GM19328 (cell line): Measurements from ENCODE around the gene SHQ1.

Experiments used
- ATAC-seq: cut with Tn5 transposase; IDR thresholded peaks from one replicate; pipeline ENCODE4 v1.9.1; 2021; ENCODE audit warnings: mild to moderate bottlenecking, moderate library complexity; ENCODE audit not compliant: unreplicated experiment

SHQ1 gene

DNA sequence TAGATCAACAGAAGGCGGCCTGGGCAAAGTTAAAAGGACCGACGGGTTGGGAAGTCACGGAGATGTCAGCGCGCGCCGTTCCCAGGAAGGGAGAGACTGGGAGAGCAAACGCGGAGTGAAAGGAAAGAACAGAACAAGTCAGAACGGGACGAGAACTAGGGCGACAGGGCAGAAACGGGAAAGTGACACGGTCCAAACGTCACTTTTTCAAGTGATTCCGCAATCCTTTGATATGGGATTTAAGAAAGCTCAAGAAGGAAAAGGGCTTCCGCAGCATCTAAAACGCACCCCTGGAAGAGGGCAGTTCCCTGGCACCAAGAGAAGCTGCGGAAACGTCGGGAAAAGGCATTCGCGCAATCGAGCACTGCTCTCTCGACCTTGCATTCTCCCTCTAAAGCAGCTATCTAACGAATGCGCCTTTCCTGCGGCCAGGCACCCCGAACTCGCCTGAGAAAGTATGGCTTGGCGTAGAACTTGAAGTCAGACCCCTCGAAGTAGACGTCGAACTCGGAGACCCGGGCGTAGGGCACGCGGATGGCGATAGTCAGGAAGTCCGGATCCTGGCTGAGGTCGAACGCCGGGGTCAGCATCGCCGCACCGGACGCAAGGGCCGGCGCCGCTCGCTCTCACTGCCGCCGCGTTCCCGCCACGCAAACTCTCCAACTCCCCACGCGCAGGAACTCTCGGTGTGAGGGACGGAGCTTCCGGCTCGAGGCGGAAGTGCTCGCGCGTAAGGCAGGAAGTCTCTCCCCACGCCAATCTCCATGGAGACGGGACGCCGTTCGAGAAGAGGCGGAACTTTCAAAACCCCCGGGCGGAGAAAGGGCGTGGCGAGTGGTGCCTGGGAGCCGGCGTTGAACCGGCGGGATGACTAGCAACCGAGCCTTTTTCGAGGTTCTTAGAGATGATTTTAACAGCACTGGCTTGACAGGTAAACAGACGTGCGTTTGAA, at the start of gene SHQ1:
Gene SHQ1, minus strand, starts transcription at position 695 of the 952 bp plus-strand sequence. Its CDS starts 105 bp downstream, at position 590.
- ATAC-seq = peak; percentile 92

DNA sequence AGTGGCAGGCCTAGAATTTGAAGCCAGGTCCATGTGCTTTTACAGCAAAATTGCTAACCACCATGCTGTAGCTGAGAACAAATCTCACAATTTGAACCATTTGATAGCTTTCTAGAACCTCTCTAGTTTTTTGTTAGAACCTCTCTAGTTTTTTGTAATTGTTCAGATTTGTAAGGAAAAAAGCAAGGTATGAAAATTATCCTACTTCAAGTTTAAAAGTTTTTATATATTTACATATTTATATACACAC, 49.4 kb upstream of the SHQ1 start:
- ATAC-seq = no peak

DNA sequence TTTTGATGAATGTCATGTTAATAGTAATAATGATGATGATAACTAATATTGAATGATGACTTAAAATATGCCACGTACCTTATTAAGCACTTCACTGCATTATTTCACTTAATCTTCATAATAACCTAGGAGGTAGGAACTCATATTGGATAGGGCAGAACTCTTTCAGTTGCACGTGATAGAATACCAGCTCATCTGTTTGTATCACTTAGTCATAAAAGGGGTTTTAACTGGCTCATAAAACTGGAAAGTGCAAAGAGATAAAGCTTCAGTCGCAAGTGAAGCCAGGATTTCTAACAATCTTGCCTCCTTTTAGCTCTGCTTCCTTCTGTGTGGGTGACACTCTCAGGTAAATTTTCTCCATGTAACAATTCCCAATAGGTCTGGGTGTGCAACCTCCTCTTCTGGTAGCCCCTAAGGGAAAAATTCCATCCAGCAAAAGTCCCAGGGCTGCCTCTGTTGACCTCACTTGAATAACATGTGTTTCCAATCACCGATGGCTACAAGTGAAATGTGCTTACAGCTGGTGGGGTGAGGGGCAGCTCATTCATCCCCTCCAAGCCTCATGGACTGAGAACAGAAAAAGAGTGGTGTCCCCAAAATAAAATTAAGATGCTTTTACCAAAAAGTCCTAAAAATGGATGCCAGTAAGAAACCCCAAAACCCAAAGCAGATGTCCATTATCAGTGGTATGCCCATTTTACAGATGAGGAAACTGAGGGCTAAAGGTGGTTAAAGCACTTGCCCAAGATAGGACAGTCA, 48.9 kb upstream of the SHQ1 start:
- no peak for ATAC-seq

DNA sequence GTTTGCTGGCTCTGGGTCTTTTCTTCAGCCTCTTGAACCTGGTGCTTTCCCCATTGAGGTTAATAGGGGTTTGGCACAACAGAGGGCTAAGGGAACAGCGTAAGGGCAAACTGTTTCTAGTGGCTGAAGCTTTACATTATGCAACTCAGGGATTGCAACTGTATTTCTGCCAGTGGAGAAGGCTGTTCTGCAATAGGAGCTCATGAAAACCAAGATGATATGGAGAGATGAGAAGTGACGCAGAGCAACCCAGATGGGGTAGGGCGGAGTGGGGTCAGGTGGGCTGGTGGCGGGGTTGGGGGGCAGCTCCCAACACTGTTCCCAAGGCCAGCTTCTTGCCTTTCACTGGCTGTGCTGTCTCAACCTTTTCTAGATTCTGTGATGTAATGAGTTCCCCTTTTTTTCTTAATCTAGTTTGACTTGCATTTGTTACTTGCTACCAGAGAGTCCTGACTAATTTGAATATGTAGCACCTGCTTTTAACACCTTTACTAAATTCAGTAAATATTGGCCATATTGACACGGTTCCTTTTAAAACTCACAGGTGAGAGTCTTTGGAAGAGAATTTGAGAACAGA, 46.8 kb upstream of the SHQ1 start:
- no peak for ATAC-seq

DNA sequence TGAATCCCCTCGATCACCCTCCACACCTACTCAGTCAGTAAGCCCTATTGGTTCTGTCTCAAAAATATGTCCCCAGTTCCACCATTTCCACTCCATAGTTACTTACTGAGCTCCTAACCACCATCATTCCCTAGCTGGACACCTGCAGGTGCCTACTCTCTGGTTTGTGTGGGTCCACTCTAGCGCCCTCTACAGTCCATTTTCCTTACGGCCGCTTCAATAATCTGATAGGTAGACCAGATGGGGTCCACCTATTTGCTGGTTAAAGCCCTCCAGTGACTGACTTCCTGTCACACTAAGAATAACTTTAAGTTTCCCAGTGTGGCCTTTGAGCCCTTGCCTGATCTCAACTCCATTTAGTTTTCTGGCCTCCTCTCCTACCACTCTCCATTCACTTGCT, 44.6 kb upstream of the SHQ1 start:
- ATAC-seq = no peak

DNA sequence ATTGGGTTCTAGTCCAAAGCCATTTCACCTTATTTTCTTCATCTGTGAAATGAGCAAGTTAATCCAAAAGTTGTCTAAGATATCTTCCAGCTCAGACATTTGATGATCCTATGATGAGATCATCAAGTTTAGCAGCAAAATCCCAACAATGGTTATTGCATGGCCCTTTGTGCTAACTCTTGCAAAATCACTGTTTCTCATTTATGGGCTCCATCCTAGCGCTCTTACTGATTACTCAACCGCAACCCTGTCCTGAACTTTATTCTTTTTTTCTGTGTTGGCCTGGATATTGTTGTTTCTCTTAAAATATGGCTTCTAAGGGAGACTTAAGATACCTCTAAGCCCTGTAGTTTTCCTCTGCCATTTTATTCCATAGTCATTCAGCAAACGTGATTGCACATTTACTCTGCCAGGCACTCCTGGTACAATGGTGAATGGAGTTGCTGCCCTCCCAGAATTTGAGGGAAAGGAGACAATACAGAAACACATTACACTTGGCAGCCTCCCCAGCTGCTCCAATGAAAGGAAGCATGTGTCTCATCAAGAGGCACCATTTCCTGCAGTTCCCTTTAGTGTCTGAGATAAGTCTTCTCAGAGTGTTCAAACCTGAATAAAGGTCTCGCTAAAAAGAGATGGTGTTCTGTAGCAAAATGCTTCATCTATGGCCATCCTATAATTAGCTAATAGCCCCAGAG, 44.0 kb upstream of the SHQ1 start:
- ATAC-seq = no peak

DNA sequence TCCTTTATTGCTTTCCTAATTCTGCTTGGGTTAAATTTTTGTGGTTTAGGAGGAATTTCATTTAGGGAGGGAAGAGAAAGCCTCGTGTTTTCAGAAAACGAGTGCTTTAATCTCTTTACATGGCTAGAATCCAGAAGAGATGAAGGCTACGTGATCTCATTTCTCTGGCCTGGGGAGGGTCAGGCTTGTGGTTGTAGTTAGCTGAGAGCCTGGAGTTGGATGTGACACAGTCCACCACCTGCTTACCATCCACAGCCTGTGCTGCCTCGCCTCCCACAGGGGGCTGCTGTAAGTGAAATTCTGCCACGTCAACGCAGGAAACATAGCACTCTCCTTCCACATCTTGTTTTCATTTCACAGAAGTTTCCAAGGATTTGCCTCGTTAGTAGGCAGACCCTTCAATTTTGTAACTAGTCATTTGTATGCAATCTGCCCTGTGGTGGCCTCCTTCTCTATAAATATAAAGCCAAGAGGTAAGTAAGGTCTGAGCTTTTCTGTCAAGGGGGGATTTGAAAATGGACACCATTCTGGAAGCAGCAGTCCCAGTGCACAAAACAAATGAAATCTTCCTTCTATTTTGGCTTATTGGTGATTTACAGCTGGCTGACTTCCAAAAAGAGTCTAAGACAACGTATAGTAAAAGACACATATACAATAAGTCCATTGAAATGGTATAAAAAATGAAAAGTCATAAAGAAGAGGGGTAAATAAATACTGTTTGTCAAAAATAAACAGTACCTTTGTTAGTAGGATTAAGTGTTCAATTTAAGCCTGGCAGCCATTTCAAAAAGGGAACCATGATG, 43.0 kb upstream of the SHQ1 start:
- no peak for ATAC-seq

DNA sequence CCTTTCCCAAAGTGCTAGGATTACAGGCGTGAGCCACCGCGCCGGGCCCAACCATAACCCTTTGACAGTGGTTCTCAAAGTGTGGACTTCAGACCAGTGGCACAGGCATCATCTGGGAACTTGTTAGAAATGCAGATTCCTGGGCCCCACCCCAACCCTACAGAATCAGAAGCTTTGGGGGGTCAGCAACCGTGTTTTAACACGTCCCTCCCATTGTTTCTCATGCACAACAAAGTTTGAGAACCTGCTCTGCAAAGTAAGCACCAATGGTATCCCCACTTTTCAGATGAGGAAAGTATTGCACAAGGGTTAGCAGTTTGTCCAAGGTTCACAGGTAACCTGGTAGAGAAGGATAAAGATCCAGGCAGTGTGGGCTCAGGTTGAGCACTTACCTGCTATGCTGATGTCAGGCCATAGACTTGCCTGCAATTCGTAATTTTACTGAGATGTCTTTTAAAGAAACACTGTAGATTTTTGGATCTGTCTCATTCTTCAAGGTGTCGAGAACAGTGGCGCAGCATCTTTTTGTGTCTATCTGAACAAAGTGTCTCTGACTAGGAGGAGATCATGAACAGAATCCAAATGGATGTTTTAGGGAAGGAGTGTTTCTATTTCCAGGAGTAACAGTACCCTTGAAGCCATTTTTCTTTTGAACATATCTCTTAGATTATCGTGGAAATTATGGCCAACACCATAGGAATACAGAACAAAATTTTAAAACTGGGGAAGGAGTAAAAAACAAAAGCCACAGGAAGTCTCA, 42.1 kb upstream of the SHQ1 start:
- ATAC-seq = no peak

DNA sequence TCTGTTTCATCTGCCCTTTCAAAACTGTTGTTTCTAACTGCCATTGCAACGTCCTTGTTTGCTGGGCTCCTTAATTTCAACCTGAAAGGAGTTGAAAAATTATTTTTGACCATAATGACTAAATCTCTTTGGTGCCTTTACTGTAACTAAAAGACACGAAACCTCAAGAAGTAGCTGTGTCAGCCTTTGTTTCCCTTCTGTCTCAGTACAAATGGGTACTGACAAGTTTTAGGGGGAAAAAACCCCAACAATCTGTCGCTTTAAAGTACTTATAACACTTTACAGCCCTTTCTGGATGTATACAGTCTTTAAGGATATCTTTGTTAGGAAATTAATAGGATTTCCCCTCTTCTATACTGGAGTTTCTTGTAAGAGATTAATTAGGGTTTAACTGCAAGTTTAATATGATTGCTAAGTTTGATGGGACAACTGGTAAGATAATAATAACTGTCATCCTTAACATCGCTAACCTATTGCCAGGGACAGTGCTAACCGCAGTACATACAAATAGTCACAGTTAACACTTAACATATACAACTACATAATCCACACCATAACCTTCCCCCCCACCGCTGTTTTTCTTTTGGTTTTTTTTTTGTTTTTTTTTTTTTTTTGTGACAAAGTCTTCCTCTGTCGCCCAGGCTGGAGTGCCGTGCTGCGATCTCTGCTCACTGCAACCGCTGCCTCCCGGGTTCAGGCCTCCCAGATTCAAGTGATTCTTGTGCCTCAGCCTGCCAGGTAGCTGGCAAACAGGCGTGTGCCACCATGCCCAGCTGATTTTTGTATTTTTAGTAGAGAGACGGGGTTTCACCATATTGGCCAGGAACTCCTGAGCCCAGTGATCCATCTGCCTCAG, 41.3 kb upstream of the SHQ1 start:
- ATAC-seq = no peak

DNA sequence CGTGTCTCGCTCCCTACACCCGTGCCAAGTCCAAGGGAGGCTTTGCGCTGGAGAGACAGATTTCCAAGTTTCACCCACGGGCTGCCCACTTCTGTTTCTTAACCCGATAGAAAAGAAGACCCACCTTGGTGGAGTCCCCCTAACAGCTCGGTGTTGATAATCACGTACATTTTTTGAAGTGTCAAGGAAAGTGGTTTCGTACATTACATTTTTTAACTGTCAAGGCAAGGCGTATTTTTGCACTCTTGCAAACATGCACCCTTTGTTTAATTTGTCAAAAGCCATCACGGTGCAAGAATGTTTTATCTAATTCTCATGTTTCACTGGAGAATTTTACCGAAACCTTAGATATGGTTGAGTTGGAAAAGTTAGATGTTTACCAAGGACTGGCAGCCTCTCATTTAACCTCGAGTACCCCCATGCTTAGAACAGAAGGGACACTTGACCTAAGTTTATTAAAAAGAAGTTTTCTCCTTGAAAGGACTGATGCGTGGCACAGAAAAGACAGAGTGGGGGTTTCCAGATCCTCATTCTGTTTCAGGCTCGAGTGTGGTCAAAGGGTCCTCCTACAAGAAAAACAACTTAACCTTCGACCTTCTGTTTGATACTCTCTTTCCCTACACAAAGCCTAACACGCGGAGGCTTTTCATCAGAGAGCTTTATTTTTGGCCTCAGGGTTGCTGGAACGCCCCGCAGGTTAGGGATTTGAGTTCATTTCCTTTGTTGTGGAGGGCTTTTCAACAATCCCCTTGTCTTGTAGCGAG, 40.5 kb upstream of the SHQ1 start:
- no peak for ATAC-seq

DNA sequence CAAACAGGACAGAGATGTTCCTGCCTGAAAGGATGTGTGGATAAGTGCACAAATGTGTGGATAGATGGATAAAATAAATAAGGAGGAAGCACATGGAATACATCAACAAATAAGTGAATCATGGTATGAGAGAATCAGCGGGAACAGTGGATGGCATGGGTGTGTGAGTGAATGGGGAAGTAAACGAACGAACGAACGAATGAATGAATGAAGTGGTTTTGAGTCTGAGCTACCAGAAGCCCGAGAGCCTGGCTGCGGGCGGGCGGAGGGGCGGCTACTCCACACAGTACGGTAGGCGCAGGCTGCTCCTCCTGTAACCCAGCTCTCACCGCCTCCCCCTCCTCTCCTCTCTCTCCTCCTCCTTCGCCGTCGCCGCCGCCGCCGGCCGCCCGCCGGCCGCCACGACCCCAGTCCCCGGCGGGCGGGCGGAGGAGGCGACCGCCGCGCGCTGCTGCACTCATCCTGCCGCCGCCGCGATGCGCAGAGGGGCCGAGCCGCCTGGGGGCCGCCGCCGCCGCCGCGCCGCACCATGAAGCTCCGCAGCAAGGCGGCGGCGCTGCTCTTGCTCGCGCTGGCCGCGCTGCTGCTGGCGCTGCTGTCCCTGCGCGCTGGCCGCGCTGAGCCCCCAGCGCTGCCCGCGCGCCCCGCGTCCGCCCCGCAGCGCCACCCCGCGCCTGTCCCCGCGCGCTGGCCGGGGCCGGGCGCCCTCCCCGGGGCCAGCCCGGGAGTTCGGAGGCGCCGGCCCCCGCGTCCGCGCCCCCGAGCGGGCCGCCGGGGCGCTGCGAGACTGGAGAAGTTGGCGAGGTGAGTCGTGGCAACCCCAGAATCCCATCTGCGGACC, 39.7 kb upstream of the SHQ1 start, which contains the start of gene GXYLT2:
Gene GXYLT2, plus strand, starts transcription at position 342 of the 841 bp plus-strand sequence. Its CDS starts 188 bp downstream, at position 530.
- peak; percentile 63 for ATAC-seq

DNA sequence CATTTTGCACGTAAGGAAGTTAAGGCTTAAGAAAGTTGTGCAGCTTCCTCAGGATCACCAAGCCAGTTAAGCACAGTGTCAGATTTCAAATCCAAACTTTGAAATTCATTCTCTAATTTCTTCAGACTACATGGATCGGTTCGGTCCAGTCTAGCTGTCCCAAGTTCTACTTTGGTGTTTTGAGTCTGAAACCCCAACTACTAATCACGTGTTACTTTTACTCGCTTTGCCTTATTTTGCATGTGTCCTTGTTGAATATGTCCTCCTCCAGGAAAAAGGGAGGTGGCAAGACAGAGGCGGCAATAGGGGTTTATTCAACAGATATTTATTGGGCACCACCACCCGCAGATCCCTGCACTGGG, 39.1 kb upstream of the SHQ1 start:
- ATAC-seq = no peak

DNA sequence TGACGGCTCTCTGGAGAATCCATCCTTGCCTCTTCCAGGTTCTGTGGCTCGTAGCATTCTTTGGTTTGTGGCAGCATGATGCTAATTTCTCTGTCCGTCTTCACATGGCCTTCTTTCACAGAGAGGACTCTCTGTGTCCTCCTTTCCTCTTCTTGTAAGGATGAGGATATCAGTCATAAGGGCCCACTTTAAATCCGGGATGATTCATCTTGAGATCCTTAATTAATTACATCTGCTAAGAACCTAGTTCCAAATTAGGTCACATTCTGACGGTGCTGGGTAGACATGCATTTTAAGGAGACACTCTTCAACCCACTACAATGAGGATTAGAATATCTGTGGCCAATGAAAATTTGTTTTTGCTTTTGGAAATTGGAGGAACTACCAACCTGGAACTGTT, 23.9 kb upstream of the SHQ1 start:
- ATAC-seq = no peak

DNA sequence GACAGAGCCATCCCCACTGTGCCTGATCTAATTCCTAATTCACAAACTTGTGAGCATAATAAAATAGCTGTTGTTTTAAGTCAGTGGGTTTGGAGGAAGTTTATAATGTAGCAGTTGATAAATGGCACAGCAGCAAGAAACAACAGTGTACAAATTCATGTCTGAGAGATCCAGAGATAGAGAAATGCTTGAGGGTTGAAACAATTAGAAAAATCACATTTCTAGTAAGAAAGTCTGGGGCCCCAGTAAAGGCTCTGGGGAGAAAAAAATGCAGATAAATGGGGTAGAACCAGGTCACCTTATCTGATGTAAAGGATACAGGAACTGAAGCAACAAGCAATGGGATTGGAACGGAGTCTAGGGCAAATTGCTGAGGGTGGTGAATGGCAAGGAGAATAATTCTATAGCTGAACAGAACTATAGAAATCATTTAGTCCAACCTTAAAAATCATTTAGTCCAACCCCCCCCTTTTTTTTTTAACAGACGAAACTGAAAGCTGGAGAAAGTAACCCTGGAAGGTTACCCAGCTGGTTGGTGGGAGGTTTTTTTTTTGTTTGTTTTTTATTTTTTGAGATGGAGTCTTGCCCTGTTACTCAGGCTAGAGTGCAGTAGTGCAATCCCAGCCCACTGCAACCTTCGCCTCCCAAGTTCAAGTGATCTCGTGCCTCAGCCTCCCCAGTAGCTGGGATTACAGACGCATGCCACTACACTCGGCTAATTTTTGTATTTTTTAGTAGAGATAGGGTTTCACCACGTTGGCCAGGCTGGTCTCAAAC, 14.3 kb upstream of the SHQ1 start:
- ATAC-seq = no peak

DNA sequence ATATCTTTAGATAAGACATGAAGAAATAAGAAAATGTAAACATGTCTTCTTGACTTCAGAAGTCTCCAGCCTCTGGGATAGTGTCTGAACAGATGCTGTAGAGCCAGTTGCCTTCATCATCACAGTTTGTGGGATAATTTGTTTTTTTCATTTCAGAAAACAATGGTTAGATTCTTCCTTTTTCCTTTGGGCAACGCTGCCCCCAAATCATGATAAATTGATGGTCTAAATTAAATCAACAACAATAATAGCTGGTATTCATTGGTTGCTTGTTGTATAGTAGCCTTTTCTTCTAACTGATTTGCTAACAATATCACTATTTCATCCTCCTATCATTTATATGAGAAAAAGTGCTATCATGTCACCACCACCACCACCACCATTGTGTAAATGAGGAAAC, 12.6 kb upstream of the SHQ1 start:
- no peak for ATAC-seq

DNA sequence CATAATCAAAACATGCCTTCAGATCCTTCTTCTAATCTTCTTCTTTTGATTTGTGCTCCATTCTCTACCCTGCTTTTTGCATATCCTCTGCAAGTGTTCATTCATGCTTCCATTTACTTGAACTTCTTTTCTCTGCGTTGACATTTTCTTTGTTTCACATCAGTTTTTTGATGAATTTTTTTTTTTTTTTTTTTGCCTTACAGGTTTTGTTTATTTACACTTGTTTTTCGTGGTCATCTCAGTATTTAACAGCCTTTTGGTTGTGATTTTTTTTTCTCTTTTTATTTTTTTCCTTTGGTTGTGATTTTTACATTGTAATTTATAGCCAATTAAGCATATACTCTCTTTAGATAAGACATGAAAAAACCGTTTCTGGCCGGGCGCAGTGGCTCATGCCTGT, 11.8 kb upstream of the SHQ1 start:
- no peak for ATAC-seq
